Stomach (tissue), 9 donors: Measurements from ENCODE around the gene SVIL. TPM values are rescaled to one million over a fixed set of nuclear protein-coding genes. Genes with fewer than 3 reads are reported as not detected.
A peak's percentile ranks its signal among the peaks of the same experiment; 100 is the strongest.

ENCODE experiments used
- DNase-seq, 2 donors: peaks; one replicate each; pipeline versions ENCODE4 v3.0.0 to v3.0.0-alpha.2; 2013 to 2019
- H3K27ac ChIP-seq, 5 donors: fragments of 200-600 bp in 4 of 5; sonication (generic) in 4 of 5; one replicate each; pipeline ENCODE4 v1.5.1; 2013 to 2019; ENCODE audit warnings: mild to moderate bottlenecking in 1 of 5, moderate library complexity in 1 of 5
- H3K27me3 ChIP-seq, 3 donors: fragments of 200-600 bp; sonication (generic); one replicate each; pipeline ENCODE4 v1.5.1; 2017 to 2019; ENCODE audit warnings: mixed run types in 1 of 3
- H3K36me3 ChIP-seq, 4 donors: fragments of 200-600 bp; sonication (generic); 1 replicate in 3 of 4; 2 replicates in 1 of 4; pipeline ENCODE4 v1.5.1; 2016 to 2019
- H3K4me1 ChIP-seq, 4 donors: fragments of 200-600 bp; sonication (generic); one replicate each; pipeline ENCODE4 v1.5.1; 2016 to 2019
- H3K4me3 ChIP-seq, 4 donors: fragments of 200-600 bp; sonication (generic) in 3 of 4; one replicate each; pipeline ENCODE4 v1.5.1; 2016 to 2019; ENCODE audit warnings: mild to moderate bottlenecking in 1 of 4
- H3K9me3 ChIP-seq, 4 donors: fragments of 200-600 bp; sonication (generic); one replicate each; pipeline ENCODE4 v1.5.1; 2016 to 2019
- CTCF ChIP-seq, 7 experiments: fragments of 450-650 bp in 4 of 7; fragments of 200-600 bp in 3 of 7; sonication (generic) in 3 of 7; IDR thresholded peaks; one replicate each; pipeline ENCODE4 v1.5.1; 2016 to 2019; ENCODE audit warnings: antibody characterized with exemption in 7 of 7, control low read depth in 2 of 7, mild to moderate bottlenecking in 1 of 7
- EP300 ChIP-seq: sonication (generic); formaldehyde crosslinking; IDR thresholded peaks from one replicate; pipeline ENCODE4 v1.6.1; 2017; ENCODE audit warnings: antibody characterized with exemption
- POLR2A ChIP-seq, 4 donors: fragments of 450-650 bp; IDR thresholded peaks; one replicate each; pipeline ENCODE4 v1.6.1; 2016; ENCODE audit warnings: antibody characterized with exemption in 4 of 4, control low read depth in 2 of 4, mild to moderate bottlenecking in 1 of 4, moderate library complexity in 1 of 4
- POLR2AphosphoS5 ChIP-seq, 3 donors: sonication (generic); formaldehyde crosslinking; IDR thresholded peaks; one replicate each; pipeline ENCODE4 v1.6.1; 2016; ENCODE audit warnings: antibody characterized with exemption in 3 of 3
- WGBS, 5 donors: extraction: QIAGEN DNeasy Blood & Tissue Kit in 3 of 5; methylation state at CpG; one replicate each; pipeline versions ENCODE4 v1.1.5 to v1.1.7; 2013 to 2018; 5-methylcytosine and 5-hydroxymethylcytosine counted together
- intact Hi-C: fragments of 100-400 bp; cut with DNase I; formaldehyde crosslinking; loops from one replicate; pipeline ENCODE4 v1.15.1; 2023; ENCODE audit warnings: low total_unique reads
- polyA plus RNA-seq, 3 donors: library from polyadenylated mRNA; stranded (reverse); fragments of 200-250 nt; gene quantifications; one replicate each; pipeline ENCODE4 v1.2.3, GENCODE V29; 2013
- total RNA-seq, 5 donors: library from RNA; depleted of rRNA; stranded (reverse); fragments of >200 nt; gene quantifications; one replicate each; pipeline versions ENCODE4 v1.1.0 to v1.2.3, GENCODE V29; 2014 to 2016
- donor health status: healthy with polysubstance abuse.
- donor health status: Bipolar disorder and iron deficiency.
- donor health status: healthy.

SVIL gene
- total and polyA plus RNA-seq, 8 donors, result 6.8 to 400 (median 112) TPM

- H3K36me3 ChIP-seq, result peaks cover 0 to 3% (median 0%) of the 10 kb centered on the region in 4 donors
- intact Hi-C loops, result no loop called here
- H3K27me3 ChIP-seq, result no peaks in the 10 kb centered on the region
- no peak for TF ChIP-seq POLR2A (IDR thresholded peaks at IDR 0.05)
- TF ChIP-seq POLR2AphosphoS5 (IDR thresholded peaks at IDR 0.05), result no peak
- TF ChIP-seq CTCF (IDR thresholded peaks at IDR 0.05), result no peak
- TF ChIP-seq EP300, result no peak
- no peak overlapping the region for H3K4me3 ChIP-seq
- peaks cover 8 to 45% (median 27%) of the 10 kb centered on the region in 4 donors for H3K4me1 ChIP-seq
- DNase-seq, result no peak
- WGBS, 5 donors, result 90 to 97% (median 96%) methylated on average over 8 of the region's 8 CpGs
- H3K27ac ChIP-seq, result no peak overlapping the region
- no peaks in the 10 kb centered on the region for H3K9me3 ChIP-seq
Measured at GRCh38 chr10:29663718-29664117, 28.9 kb upstream of the SVIL start.

GRCh38 chr10:29658984-29659965 lies 24.5 kb upstream of the SVIL start:
- H3K9me3 ChIP-seq, result peaks cover 0 to 14% (median 2%) of the 10 kb centered on the region in 4 donors
- WGBS, 5 donors, result 20 to 36% (median 30%) methylated on average over 10 of the region's 10 CpGs
- intact Hi-C loops, result no loop called here
- peaks cover 12 to 36% (median 19%) of the 10 kb centered on the region in 4 donors for H3K36me3 ChIP-seq
- no peak overlapping the region for H3K4me3 ChIP-seq
- peak overlapping the region; percentile 52 to 85 (median 62) for H3K27ac ChIP-seq
- DNase-seq, result peak; percentile 41 to 84
- H3K4me1 ChIP-seq, result peaks cover 13 to 52% (median 33%) of the 10 kb centered on the region in 4 donors
- TF ChIP-seq POLR2AphosphoS5 (IDR thresholded peaks at IDR 0.05) (peak; percentile 31 to 93 (median 66)), CTCF (IDR thresholded peaks at IDR 0.05) (peak in 4 of 7 experiments; percentile 7 to 38 (median 28)), EP300 (no peak), POLR2A (IDR thresholded peaks at IDR 0.05) (no peak)
- H3K27me3 ChIP-seq, result no peaks in the 10 kb centered on the region

- peaks cover 0 to 14% (median 2%) of the 10 kb centered on the region in 4 donors for H3K9me3 ChIP-seq
- H3K27me3 ChIP-seq, result no peaks in the 10 kb centered on the region
- intact Hi-C loops, result no loop called here
- no peak for TF ChIP-seq CTCF (IDR thresholded peaks at IDR 0.05)
- no peak for TF ChIP-seq POLR2AphosphoS5 (IDR thresholded peaks at IDR 0.05)
- TF ChIP-seq EP300, result no peak
- TF ChIP-seq POLR2A (IDR thresholded peaks at IDR 0.05), result no peak
- peaks cover 13 to 52% (median 33%) of the 10 kb centered on the region in 4 donors for H3K4me1 ChIP-seq
- no peak for DNase-seq
- H3K4me3 ChIP-seq, result no peak overlapping the region
- peak overlapping the region in 2 of 5 donors; percentile 15 to 85 for H3K27ac ChIP-seq
- peaks cover 12 to 36% (median 19%) of the 10 kb centered on the region in 4 donors for H3K36me3 ChIP-seq
- WGBS, 5 donors, result 69 to 84% (median 73%) methylated on average over 9 of the region's 9 CpGs
Measured at GRCh38 chr10:29657719-29658274, 23.0 kb upstream of the SVIL start.

- Histone ChIP-seq H3K4me1 (peaks cover 13 to 43% (median 30%) of the 10 kb centered on the region in 4 donors), H3K4me3 (no peak overlapping the region), H3K9me3 (peaks cover 0 to 14% (median 2%) of the 10 kb centered on the region in 4 donors), H3K36me3 (peaks cover 12 to 36% (median 19%) of the 10 kb centered on the region in 4 donors), H3K27me3 (no peaks in the 10 kb centered on the region), H3K27ac (no peak overlapping the region)
- no peak for TF ChIP-seq POLR2A (IDR thresholded peaks at IDR 0.05)
- no peak for TF ChIP-seq POLR2AphosphoS5 (IDR thresholded peaks at IDR 0.05)
- no peak for TF ChIP-seq CTCF (IDR thresholded peaks at IDR 0.05)
- no peak for TF ChIP-seq EP300
- 81 to 100% (median 90%) methylated on average over 2 of the region's 2 CpGs for WGBS, 5 donors
- no peak for DNase-seq
- intact Hi-C loops, result no loop called here
Measured at GRCh38 chr10:29656451-29656992, 21.8 kb upstream of the SVIL start.
